ENCODE measurements around the gene PRKCA. TPM values are rescaled to one million over a fixed set of nuclear protein-coding genes. Genes with fewer than 3 reads are reported as not detected.

Gene PRKCA
- total and polyA plus RNA-seq, 4 experiments from 2014 or later, result 1.1 to 107 (median 56.1) TPM

DNA sequence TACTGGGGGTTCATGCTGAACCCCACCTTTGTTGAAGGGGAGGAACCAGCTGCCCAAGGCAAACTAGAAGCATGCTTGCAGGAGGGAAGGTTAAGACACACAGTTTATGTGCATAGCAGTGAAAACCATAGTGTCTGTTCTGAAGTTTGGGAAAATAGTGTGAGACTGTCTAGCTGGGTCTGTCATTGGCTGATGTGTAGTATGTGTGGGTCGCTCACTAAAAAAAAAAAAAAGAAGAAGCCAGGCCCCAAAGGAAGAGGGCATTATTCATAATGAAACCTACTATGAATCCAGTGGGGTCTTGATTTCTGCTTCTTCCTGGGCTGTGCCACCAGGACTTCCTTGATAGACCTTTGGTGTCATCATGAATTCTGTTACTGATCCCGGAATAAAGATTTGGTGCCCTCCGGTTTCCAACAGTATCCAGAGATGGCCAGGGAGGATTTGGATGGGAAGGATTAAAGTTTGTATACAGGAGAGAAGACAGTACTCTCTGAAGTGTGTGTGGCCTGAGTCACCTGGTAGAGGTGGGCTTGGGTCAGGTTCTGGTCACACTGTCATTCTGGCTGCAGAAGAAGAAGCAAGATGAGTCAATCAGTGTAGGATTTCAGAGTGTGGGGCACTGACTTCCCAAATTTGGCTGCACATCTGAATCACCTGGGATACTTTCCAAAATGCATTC lies 220.3 kb downstream of the PRKCA start:
- POLR2A ChIA-PET (ENCODE audit: partially characterized antibody), result no interaction called here
- Histone ChIP-seq H3K4me3 (ENCODE audit: low read length in 2 of 2) (no peak overlapping the region), H3K4me1 (ENCODE audit: insufficient read depth, low read length) (peaks cover 16% of the 10 kb centered on the region), H3K27ac (ENCODE audit: low read depth, low read length) (no peak overlapping the region), H3K36me3 (ENCODE audit: insufficient read depth, low read length) (peaks cover 4% of the 10 kb centered on the region), H3K9me3 (ENCODE audit: control insufficient read depth in 1 of 2, low read length in 2 of 2) (no peaks in the 10 kb centered on the region), H3K27me3 (ENCODE audit: insufficient read depth, low read length) (no peaks in the 10 kb centered on the region)
- H3K27me3 Mint-ChIP-seq, result no peaks in the 10 kb centered on the region
- H3K4me3 Mint-ChIP-seq, result no peak overlapping the region
- intact Hi-C loops (cut with micrococcal nuclease), result no loop called here
- peaks cover 0 to 6% (median 0%) of the 10 kb centered on the region in 8 donors for H3K9me3 Mint-ChIP-seq
- DNase-seq, result no peak
- peak overlapping the region in 4 of 7 donors; percentile 12 to 89 (median 70) for H3K27ac Mint-ChIP-seq
- H3K4me1 Mint-ChIP-seq, result peaks cover 31 to 72% (median 40%) of the 10 kb centered on the region in 4 donors
- CTCF ChIA-PET (ENCODE audit: partially characterized antibody), result interaction anchor here (1.4 kb wide), 1 partner anchor 9 kb away, joined by 4 read pairs; no protein-coding TSS in a partner anchor
- H3K36me3 Mint-ChIP-seq, result peaks cover 28 to 37% of the 10 kb centered on the region in 2 donors

DNA sequence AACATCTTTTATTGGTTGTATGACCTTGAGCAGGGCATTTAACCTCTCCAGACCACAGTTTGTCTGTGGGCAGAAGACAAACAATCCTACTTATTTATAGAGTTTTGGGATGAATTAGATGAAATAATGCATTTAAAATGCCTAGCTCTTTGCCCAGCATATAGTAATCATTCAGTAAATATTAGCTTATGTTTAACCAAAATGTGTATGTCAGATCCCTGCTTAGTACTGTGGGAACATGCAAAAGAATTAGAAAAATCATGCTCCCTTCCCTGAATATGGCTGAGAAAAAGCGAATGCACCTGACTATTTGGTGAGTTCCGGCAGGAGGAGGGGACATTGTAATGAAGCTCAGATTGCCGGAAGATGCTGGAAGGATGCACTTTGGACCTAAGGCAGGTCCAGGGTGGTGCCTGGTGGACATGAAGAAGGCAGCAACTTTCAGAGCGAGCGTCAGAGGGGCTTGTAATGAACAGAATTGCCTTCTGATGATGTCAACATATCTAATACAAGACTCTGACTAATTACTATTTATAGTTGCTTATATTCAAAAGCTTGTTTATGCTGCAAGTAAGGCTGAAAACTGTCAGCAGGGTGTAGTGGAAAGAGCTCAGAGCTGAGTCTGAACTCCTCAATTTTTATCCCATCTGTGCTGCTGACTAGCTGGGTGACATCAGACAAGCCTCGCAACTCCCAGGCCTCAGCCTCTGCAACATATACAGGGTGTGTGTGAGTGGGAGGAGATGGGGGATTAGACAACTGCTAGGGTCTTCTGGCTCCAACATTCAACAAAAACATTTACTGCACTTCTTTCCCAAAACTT lies 221.2 kb downstream of the PRKCA start:
- peaks cover 31 to 66% (median 38%) of the 10 kb centered on the region in 4 donors for H3K4me1 Mint-ChIP-seq
- H3K27ac ChIP-seq (ENCODE audit: low read depth, low read length), result no peak overlapping the region

DNA sequence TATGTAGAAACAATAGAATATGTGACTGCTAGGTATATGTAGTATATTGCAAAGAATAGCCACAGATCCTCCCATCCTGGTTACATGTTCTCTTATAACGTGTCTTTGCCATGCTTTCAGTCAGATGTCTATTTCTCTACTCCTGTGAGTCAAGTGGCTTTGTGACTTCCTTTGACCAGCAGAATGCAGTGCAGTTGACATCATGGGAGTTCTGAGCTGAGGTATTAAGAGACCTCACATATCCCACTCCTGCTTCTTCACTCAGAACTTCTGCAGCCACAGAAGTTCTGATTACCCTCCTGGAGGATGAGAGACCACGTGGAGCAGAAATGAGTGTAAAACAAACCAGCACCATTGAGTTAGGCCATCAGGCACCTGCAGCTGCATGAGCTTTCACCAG lies 222.5 kb downstream of the PRKCA start:
- H3K27ac ChIP-seq (ENCODE audit: low read depth, low read length), result no peak overlapping the region
- H3K9me3 Mint-ChIP-seq, result peaks cover 0 to 6% (median 0%) of the 10 kb centered on the region in 8 donors
- no peak for DNase-seq
- ChIA-PET CTCF (ENCODE audit: partially characterized antibody) (no interaction called here), POLR2A (ENCODE audit: partially characterized antibody) (no interaction called here)
- H3K36me3 Mint-ChIP-seq, result peaks cover 31 to 35% of the 10 kb centered on the region in 2 donors
- peaks cover 16% of the 10 kb centered on the region for H3K4me1 ChIP-seq (ENCODE audit: insufficient read depth, low read length)
- H3K4me1 Mint-ChIP-seq, result peaks cover 25 to 62% (median 36%) of the 10 kb centered on the region in 4 donors
- H3K27me3 ChIP-seq (ENCODE audit: insufficient read depth, low read length), result no peaks in the 10 kb centered on the region
- H3K4me3 ChIP-seq (ENCODE audit: low read length in 2 of 2), result no peak overlapping the region
- no peak overlapping the region for H3K4me3 Mint-ChIP-seq
- no peaks in the 10 kb centered on the region for H3K9me3 ChIP-seq (ENCODE audit: control insufficient read depth in 1 of 2, low read length in 2 of 2)
- H3K27ac Mint-ChIP-seq, result peak overlapping the region in 1 of 7 donors; percentile 17
- peaks cover 4% of the 10 kb centered on the region for H3K36me3 ChIP-seq (ENCODE audit: insufficient read depth, low read length)
- no peaks in the 10 kb centered on the region for H3K27me3 Mint-ChIP-seq
- intact Hi-C loops (cut with micrococcal nuclease), result no loop called here

More for the DNA sequence above, 221.2 kb downstream of the PRKCA start:
- no peaks in the 10 kb centered on the region for H3K9me3 ChIP-seq (ENCODE audit: control insufficient read depth in 1 of 2, low read length in 2 of 2)
- DNase-seq, result no peak
- intact Hi-C loops (cut with micrococcal nuclease), result no loop called here
- Mint-ChIP-seq H3K36me3 (peaks cover 33 to 37% of the 10 kb centered on the region in 2 donors), H3K9me3 (peaks cover 0 to 6% (median 0%) of the 10 kb centered on the region in 8 donors), H3K27ac (peak overlapping the region in 1 of 7 donors; percentile 15), H3K4me3 (peak overlapping the region in 1 of 8 donors; percentile 34), H3K27me3 (no peaks in the 10 kb centered on the region)
- ChIA-PET POLR2A (ENCODE audit: partially characterized antibody) (no interaction called here), CTCF (ENCODE audit: partially characterized antibody) (interaction anchor here (1.4 kb wide), 1 partner anchor 10 kb away, joined by 4 read pairs; no protein-coding TSS in a partner anchor)
- H3K4me3 ChIP-seq (ENCODE audit: low read length in 2 of 2), result no peak overlapping the region
- H3K36me3 ChIP-seq (ENCODE audit: insufficient read depth, low read length), result peaks cover 4% of the 10 kb centered on the region
- H3K4me1 ChIP-seq (ENCODE audit: insufficient read depth, low read length), result peaks cover 16% of the 10 kb centered on the region
- no peaks in the 10 kb centered on the region for H3K27me3 ChIP-seq (ENCODE audit: insufficient read depth, low read length)

DNA sequence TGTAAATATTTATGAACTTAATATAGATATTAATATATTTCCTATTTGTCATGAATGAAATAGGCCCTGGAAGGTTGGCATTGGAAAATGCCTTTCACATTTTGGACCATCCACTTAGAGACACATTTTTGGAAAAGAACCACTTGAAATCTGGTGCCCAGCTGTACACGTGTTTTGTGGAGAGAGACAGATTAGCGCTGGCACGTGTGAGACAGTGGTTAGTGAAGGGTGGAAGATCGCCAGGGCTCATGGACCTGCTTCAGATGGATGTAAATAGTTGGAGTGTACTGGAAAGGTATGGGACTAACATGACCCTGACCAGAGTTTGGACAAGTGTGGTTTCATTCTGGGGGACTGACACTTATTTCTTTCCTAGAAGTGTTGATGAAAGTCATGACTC lies 222.9 kb downstream of the PRKCA start:
- Histone ChIP-seq H3K27ac (ENCODE audit: low read depth, low read length) (no peak overlapping the region), H3K36me3 (ENCODE audit: insufficient read depth, low read length) (peaks cover 4% of the 10 kb centered on the region), H3K9me3 (ENCODE audit: control insufficient read depth in 1 of 2, low read length in 2 of 2) (no peaks in the 10 kb centered on the region), H3K27me3 (ENCODE audit: insufficient read depth, low read length) (no peaks in the 10 kb centered on the region), H3K4me3 (ENCODE audit: low read length in 2 of 2) (no peak overlapping the region), H3K4me1 (ENCODE audit: insufficient read depth, low read length) (peaks cover 16% of the 10 kb centered on the region)
- ChIA-PET CTCF (ENCODE audit: partially characterized antibody) (no interaction called here), POLR2A (ENCODE audit: partially characterized antibody) (no interaction called here)
- peaks cover 30 to 35% of the 10 kb centered on the region in 2 donors for H3K36me3 Mint-ChIP-seq
- DNase-seq, result no peak
- peak overlapping the region in 1 of 7 donors; percentile 44 for H3K27ac Mint-ChIP-seq
- peaks cover 28 to 66% (median 38%) of the 10 kb centered on the region in 4 donors for H3K4me1 Mint-ChIP-seq
- intact Hi-C loops (cut with micrococcal nuclease), result no loop called here
- peaks cover 0 to 6% (median 0%) of the 10 kb centered on the region in 8 donors for H3K9me3 Mint-ChIP-seq
- no peak overlapping the region for H3K4me3 Mint-ChIP-seq
- no peaks in the 10 kb centered on the region for H3K27me3 Mint-ChIP-seq

DNA sequence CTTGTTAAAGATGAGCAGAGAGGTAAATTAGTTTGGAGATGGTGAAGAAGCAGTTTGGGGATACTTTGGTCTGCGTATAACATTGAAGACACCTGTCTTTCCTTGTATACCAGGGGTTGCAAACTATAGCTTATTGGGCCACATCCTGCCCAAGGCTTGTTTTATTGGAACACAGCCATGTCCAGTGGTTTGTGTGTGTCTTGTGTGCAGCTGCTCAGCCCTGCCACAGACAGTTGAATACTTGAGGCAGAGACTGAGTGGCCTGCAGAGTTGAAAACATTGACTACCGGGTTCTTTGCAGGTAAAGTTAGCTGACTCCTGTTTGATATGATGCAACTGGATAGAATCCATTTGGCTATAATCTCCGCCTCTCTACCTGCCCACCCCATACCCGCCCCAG lies 224.4 kb downstream of the PRKCA start:
- no peak for DNase-seq
- H3K9me3 Mint-ChIP-seq, result peaks cover 0 to 6% (median 0%) of the 10 kb centered on the region in 8 donors
- CTCF ChIA-PET (ENCODE audit: partially characterized antibody), result no interaction called here
- peak overlapping the region in 2 of 7 donors; percentile 3 to 13 for H3K27ac Mint-ChIP-seq
- intact Hi-C loops (cut with micrococcal nuclease), result no loop called here
- no peaks in the 10 kb centered on the region for H3K27me3 Mint-ChIP-seq
- Histone ChIP-seq H3K9me3 (ENCODE audit: control insufficient read depth in 1 of 2, low read length in 2 of 2) (no peaks in the 10 kb centered on the region), H3K4me3 (ENCODE audit: low read length in 2 of 2) (no peak overlapping the region), H3K36me3 (ENCODE audit: insufficient read depth, low read length) (peaks cover 4% of the 10 kb centered on the region), H3K27me3 (ENCODE audit: insufficient read depth, low read length) (no peaks in the 10 kb centered on the region), H3K4me1 (ENCODE audit: insufficient read depth, low read length) (peaks cover 8% of the 10 kb centered on the region), H3K27ac (ENCODE audit: low read depth, low read length) (no peak overlapping the region)
- H3K4me1 Mint-ChIP-seq, result peaks cover 30 to 60% (median 40%) of the 10 kb centered on the region in 4 donors
- POLR2A ChIA-PET (ENCODE audit: partially characterized antibody), result no interaction called here
- no peak overlapping the region for H3K4me3 Mint-ChIP-seq
- peaks cover 32 to 39% of the 10 kb centered on the region in 2 donors for H3K36me3 Mint-ChIP-seq

DNA sequence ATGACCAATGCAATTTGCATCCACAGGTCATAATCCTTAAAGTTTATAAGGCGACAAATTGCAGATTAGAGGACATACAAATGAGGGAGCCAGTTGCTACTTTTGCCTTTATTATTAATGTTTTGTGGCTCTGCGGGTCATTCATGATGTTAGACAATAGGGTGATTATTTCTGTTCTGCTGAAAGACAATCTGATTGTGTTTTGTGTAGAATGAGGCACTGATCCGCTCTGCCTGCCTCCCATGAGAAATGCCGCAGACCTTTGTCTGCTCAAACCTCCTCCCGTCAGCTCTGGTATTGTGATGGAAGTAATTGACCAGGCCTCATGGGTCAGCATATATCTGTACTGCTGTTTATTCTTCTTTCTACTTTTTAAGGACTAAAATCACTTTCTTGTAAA lies 224.9 kb downstream of the PRKCA start:
- Histone ChIP-seq H3K4me1 (ENCODE audit: insufficient read depth, low read length) (peaks cover 3% of the 10 kb centered on the region), H3K27ac (ENCODE audit: low read depth, low read length) (no peak overlapping the region), H3K27me3 (ENCODE audit: insufficient read depth, low read length) (no peaks in the 10 kb centered on the region), H3K4me3 (ENCODE audit: low read length in 2 of 2) (no peak overlapping the region), H3K9me3 (ENCODE audit: control insufficient read depth in 1 of 2, low read length in 2 of 2) (no peaks in the 10 kb centered on the region), H3K36me3 (ENCODE audit: insufficient read depth, low read length) (peaks cover 4% of the 10 kb centered on the region)
- ChIA-PET POLR2A (ENCODE audit: partially characterized antibody) (no interaction called here), CTCF (ENCODE audit: partially characterized antibody) (no interaction called here)
- no peak for DNase-seq
- Mint-ChIP-seq H3K4me1 (peaks cover 27 to 54% (median 36%) of the 10 kb centered on the region in 4 donors), H3K27ac (peak overlapping the region in 1 of 7 donors; percentile 46), H3K27me3 (no peaks in the 10 kb centered on the region), H3K9me3 (peaks cover 0 to 6% (median 0%) of the 10 kb centered on the region in 8 donors), H3K36me3 (peaks cover 30 to 35% of the 10 kb centered on the region in 2 donors), H3K4me3 (no peak overlapping the region)
- intact Hi-C loops (cut with micrococcal nuclease), result no loop called here

DNA sequence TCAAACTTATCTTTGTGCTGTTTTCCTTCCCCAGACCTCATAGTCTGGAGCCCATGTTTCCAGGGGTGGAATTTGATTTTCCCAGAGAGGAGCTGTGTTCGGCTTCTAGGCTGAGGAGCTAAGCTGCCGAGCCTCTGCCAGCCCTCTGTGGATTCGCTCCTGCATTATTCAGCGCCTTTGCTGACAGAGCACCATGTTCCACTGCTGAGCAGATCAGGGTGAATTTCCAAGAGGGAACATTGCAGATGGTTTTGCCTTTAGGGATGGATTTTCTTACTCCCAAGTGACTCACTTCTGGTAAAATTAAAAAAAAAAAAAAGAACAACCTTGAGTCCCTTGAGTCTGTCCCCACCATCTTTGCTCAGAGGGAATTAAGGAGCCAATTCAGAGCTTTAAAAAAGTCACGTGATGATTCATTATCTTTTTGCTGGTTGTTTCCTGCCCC lies 229.5 kb downstream of the PRKCA start:
- POLR2A ChIA-PET (ENCODE audit: partially characterized antibody), result no interaction called here

More for the DNA sequence above, 229.5 kb downstream of the PRKCA start:
- peaks cover 9 to 19% of the 10 kb centered on the region in 2 donors for H3K36me3 Mint-ChIP-seq
- Histone ChIP-seq H3K4me1 (ENCODE audit: insufficient read depth, low read length) (no peaks in the 10 kb centered on the region), H3K36me3 (ENCODE audit: insufficient read depth, low read length) (no peaks in the 10 kb centered on the region), H3K27ac (ENCODE audit: low read depth, low read length) (no peak overlapping the region), H3K9me3 (ENCODE audit: control insufficient read depth in 1 of 2, low read length in 2 of 2) (no peaks in the 10 kb centered on the region), H3K27me3 (ENCODE audit: insufficient read depth, low read length) (no peaks in the 10 kb centered on the region), H3K4me3 (ENCODE audit: low read length in 2 of 2) (no peak overlapping the region)
- no peaks in the 10 kb centered on the region for H3K27me3 Mint-ChIP-seq
- H3K27ac Mint-ChIP-seq, result no peak overlapping the region
- CTCF ChIA-PET (ENCODE audit: partially characterized antibody), result interaction anchor here (1.3 kb wide), 1 partner anchor 35 kb away, joined by 3 read pairs; no protein-coding TSS in a partner anchor
- peaks cover 15 to 65% (median 39%) of the 10 kb centered on the region in 4 donors for H3K4me1 Mint-ChIP-seq
- no peak overlapping the region for H3K4me3 Mint-ChIP-seq
- H3K9me3 Mint-ChIP-seq, result no peaks in the 10 kb centered on the region
- intact Hi-C loops (cut with micrococcal nuclease), result no loop called here
- DNase-seq, result no peak

All from CD4-positive, alpha-beta memory T cell (primary cell).